Neural crest cell (in vitro differentiated cells): ENCODE results near the gene HBM. TPM values are rescaled to one million over a fixed set of nuclear protein-coding genes. Genes with fewer than 3 reads are reported as not detected.
A peak's percentile ranks its signal among the peaks of the same experiment; 100 is the strongest.
"Not testable (repeated sequence)": the region's sequence is repeated elsewhere in the genome, so short reads cannot be mapped to it uniquely, and the experiment has no call there.

Experiments used
- DNase-seq: peaks from one replicate; pipeline ENCODE4 v3.0.0; 2021; ENCODE audit warnings: low read depth, mixed read lengths, low spot score
- H3K27ac Mint-ChIP-seq: one replicate; pipeline ENCODE4 v1.8.0; 2021; ENCODE audit warnings: mild to moderate bottlenecking, mixed read lengths; ENCODE audit not compliant: unreplicated experiment
- H3K27me3 Mint-ChIP-seq: 2 replicates; pipeline ENCODE4 v1.8.0; 2021; ENCODE audit warnings: low read depth, mild to moderate bottlenecking, mixed read lengths
- H3K36me3 Mint-ChIP-seq: 2 replicates; pipeline ENCODE4 v1.8.0; 2021; ENCODE audit warnings: low read depth, mild to moderate bottlenecking, mixed read lengths
- H3K4me1 Mint-ChIP-seq: 2 replicates; pipeline ENCODE4 v1.8.0; 2021; ENCODE audit warnings: mixed read lengths
- H3K4me3 Mint-ChIP-seq: one replicate; pipeline ENCODE4 v1.8.0; 2021; ENCODE audit warnings: mild to moderate bottlenecking, mixed read lengths
- H3K9me3 Mint-ChIP-seq: 2 replicates; pipeline ENCODE4 v1.8.0; 2021; ENCODE audit warnings: mixed read lengths
- CTCF ChIP-seq: fragments of 200-600 bp; sonication (generic); conservative IDR thresholded peaks from 2 replicates; pipeline ENCODE4 v1.5.0; 2021; ENCODE audit warnings: antibody characterized with exemption, mild to moderate bottlenecking
- total RNA-seq: library from RNA; stranded (reverse); gene quantifications from 2 replicates; pipeline ENCODE4 v1.2.1, GENCODE V29; 2021

HBM gene
- total RNA-seq, 1 donor from 2014 or later = not detected

GRCh38 chr16:170788-171187 lies 5.0 kb downstream of the HBM start:
- no peak for DNase-seq
- no peaks in the 10 kb centered on the region for H3K9me3 Mint-ChIP-seq
- no peaks in the 10 kb centered on the region for H3K4me1 Mint-ChIP-seq
- H3K36me3 Mint-ChIP-seq = no peaks in the 10 kb centered on the region
- no peak overlapping the region for H3K4me3 Mint-ChIP-seq
- peaks cover 89% of the 10 kb centered on the region for H3K27me3 Mint-ChIP-seq
- TF ChIP-seq CTCF = no peak
- no peak overlapping the region for H3K27ac Mint-ChIP-seq

DNA sequence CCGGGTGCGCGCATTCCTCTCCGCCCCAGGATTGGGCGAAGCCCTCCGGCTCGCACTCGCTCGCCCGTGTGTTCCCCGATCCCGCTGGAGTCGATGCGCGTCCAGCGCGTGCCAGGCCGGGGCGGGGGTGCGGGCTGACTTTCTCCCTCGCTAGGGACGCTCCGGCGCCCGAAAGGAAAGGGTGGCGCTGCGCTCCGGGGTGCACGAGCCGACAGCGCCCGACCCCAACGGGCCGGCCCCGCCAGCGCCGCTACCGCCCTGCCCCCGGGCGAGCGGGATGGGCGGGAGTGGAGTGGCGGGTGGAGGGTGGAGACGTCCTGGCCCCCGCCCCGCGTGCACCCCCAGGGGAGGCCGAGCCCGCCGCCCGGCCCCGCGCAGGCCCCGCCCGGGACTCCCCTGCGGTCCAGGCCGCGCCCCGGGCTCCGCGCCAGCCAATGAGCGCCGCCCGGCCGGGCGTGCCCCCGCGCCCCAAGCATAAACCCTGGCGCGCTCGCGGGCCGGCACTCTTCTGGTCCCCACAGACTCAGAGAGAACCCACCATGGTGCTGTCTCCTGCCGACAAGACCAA lies 6.7 kb downstream of the HBM start, which contains the start of gene HBA2:
HBA2 (plus strand) TSS at position 503 of the 568 bp plus-strand sequence; CDS start at position 540, 37 bp downstream.
- peaks cover 84% of the 10 kb centered on the region for H3K27me3 Mint-ChIP-seq
- not testable (repeated sequence) for DNase-seq, H3K4me1 Mint-ChIP-seq, H3K9me3 Mint-ChIP-seq, H3K36me3 Mint-ChIP-seq, H3K4me3 Mint-ChIP-seq, H3K27ac Mint-ChIP-seq

DNA sequence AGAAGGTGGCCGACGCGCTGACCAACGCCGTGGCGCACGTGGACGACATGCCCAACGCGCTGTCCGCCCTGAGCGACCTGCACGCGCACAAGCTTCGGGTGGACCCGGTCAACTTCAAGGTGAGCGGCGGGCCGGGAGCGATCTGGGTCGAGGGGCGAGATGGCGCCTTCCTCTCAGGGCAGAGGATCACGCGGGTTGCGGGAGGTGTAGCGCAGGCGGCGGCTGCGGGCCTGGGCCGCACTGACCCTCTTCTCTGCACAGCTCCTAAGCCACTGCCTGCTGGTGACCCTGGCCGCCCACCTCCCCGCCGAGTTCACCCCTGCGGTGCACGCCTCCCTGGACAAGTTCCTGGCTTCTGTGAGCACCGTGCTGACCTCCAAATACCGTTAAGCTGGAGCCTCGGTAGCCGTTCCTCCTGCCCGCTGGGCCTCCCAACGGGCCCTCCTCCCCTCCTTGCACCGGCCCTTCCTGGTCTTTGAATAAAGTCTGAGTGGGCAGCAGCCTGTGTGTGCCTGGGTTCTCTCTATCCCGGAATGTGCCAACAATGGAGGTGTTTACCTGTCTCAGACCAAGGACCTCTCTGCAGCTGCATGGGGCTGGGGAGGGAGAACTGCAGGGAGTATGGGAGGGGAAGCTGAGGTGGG lies 7.6 kb downstream of the HBM start:
- DNase-seq, H3K4me3 Mint-ChIP-seq, H3K9me3 Mint-ChIP-seq, H3K27ac Mint-ChIP-seq, H3K36me3 Mint-ChIP-seq, H3K4me1 Mint-ChIP-seq: not testable (repeated sequence)
- peaks cover 84% of the 10 kb centered on the region for H3K27me3 Mint-ChIP-seq

GRCh38 chr16:173928-174769 lies 8.4 kb downstream of the HBM start:
- H3K36me3 Mint-ChIP-seq, DNase-seq, H3K9me3 Mint-ChIP-seq, H3K27ac Mint-ChIP-seq, H3K4me1 Mint-ChIP-seq: not testable (repeated sequence)
- Mint-ChIP-seq H3K27me3 (peaks cover 84% of the 10 kb centered on the region), H3K4me3 (peak overlapping the region; percentile 75)

GRCh38 chr16:175011-175949 lies 9.5 kb downstream of the HBM start:
- Mint-ChIP-seq H3K36me3 (peaks cover 2% of the 10 kb centered on the region), H3K9me3 (no peaks in the 10 kb centered on the region), H3K27me3 (peaks cover 82% of the 10 kb centered on the region), H3K27ac (no peak overlapping the region), H3K4me1 (peaks cover 3% of the 10 kb centered on the region), H3K4me3 (peak overlapping the region; percentile 64)
- TF ChIP-seq CTCF = no peak
- DNase-seq = no peak

- H3K4me1 Mint-ChIP-seq, DNase-seq, H3K27ac Mint-ChIP-seq, H3K9me3 Mint-ChIP-seq, H3K4me3 Mint-ChIP-seq, H3K36me3 Mint-ChIP-seq: not testable (repeated sequence)
- H3K27me3 Mint-ChIP-seq = peaks cover 77% of the 10 kb centered on the region
These were observed 10.2 kb downstream of the HBM start for GRCh38 chr16:176006-176405.

GRCh38 chr16:176477-177382 lies 11.0 kb downstream of the HBM start, which contains the start of gene HBA1:
HBA1 (plus strand) TSS chr16:176680; CDS start chr16:176717, 37 bp downstream.
- H3K27ac Mint-ChIP-seq, DNase-seq, H3K36me3 Mint-ChIP-seq, H3K4me1 Mint-ChIP-seq, H3K9me3 Mint-ChIP-seq: not testable (repeated sequence)
- Mint-ChIP-seq H3K27me3 (peaks cover 73% of the 10 kb centered on the region), H3K4me3 (peak within 1 kb of the TSS; percentile 74)
